K562 (cell line): ENCODE data around the gene EIF1B. TPM values are rescaled to one million over a fixed set of nuclear protein-coding genes. Genes with fewer than 3 reads are reported as not detected.

Source experiments
- ATAC-seq: fragments of 200-7000 bp; cut with Tn5 transposase; 3 replicates; pipeline ENCODE4 v1.9.1; 2020; ENCODE audit warnings: moderate library complexity
- BruUV-seq: library from RNA; stranded (reverse); fragments of 400-500 nt; replicated peaks from 2 replicates; lab custom pipeline; 2021; lab: Mats Ljungman, UMichigan
- CTCF ChIA-PET: fragments of 300-600 bp; formaldehyde crosslinking; extraction: SDS; loops from one replicate; lab custom pipeline; 2021; ENCODE audit warnings: low intra/inter-chr PET ratio; lab: Yijun Ruan, JAX
- POLR2A ChIA-PET: fragments of 300-600, 350-650 bp; sonication (Branson Sonifier 250); formaldehyde crosslinking; extraction: SDS; loops from one replicate; lab custom pipeline; 2021; ENCODE audit warnings: antibody characterized with exemption, inconsistent platforms; lab: Yijun Ruan, JAX
- DNase-seq, 4 experiments: peaks; one replicate each; pipeline versions ENCODE4 v3.0.0 to v3.0.0-alpha.2; 2011 to 2018; ENCODE audit warnings: low spot score in 3 of 4, mixed read lengths in 3 of 4; ENCODE audit errors: extremely low read depth in 1 of 4
- FAIRE-seq: peaks from 2 replicates; lab custom pipeline; 2011; peaks lifted over from hg19 to GRCh38; lab: Jason Lieb, UNC
- H2AFZ ChIP-seq: 2 replicates; pipeline ENCODE4 v1.6.0; 2011; ENCODE audit warnings: low read depth, low read length, control low read depth, inconsistent platforms
- H3K27ac ChIP-seq: fragments of 200-600 bp; 3 replicates; pipeline ENCODE4 v1.8.0; 2011; ENCODE audit warnings: low read depth, mild to moderate bottlenecking, control low read depth, inconsistent platforms, low read length, moderate library complexity, mixed read lengths; ENCODE audit errors: extremely low read depth
- H3K27me3 ChIP-seq, 2 experiments: fragments of 300-600 bp in 1 of 2; 2 replicates in 1 of 2; 3 replicates in 1 of 2; pipeline versions ENCODE4 v1.6.0 to v1.8.0; 2011; ENCODE audit warnings: inconsistent platforms in 2 of 2, low read length in 2 of 2, mild to moderate bottlenecking in 1 of 2, mixed read lengths in 1 of 2, moderate library complexity in 1 of 2; ENCODE audit not compliant: control insufficient read depth in 2 of 2, insufficient read depth in 2 of 2
- H3K36me3 ChIP-seq: fragments of 300-600 bp; 3 replicates; pipeline ENCODE4 v1.8.0; 2011; ENCODE audit warnings: mild to moderate bottlenecking, low read length, inconsistent platforms; ENCODE audit not compliant: control insufficient read depth, insufficient read depth
- H3K4me1 ChIP-seq, 2 experiments: fragments of 200-600 bp in 1 of 2; replicated peaks in 1 of 2; 2 replicates in 1 of 2; 3 replicates in 1 of 2; pipeline versions ENCODE4 v1.5.1 to v1.8.0; 2011; ENCODE audit warnings: inconsistent platforms in 2 of 2, low read length in 2 of 2, mild to moderate bottlenecking in 1 of 2, mixed read lengths in 1 of 2, moderate library complexity in 1 of 2; ENCODE audit not compliant: control insufficient read depth in 2 of 2, insufficient read depth in 2 of 2
- H3K4me2 ChIP-seq: 2 replicates; pipeline ENCODE4 v1.6.1; 2011; ENCODE audit warnings: low read length, control low read depth, inconsistent platforms, mixed read lengths; ENCODE audit not compliant: insufficient read depth
- H3K4me3 ChIP-seq: fragments of 200-600 bp; sonication (generic), shearing (Covaris generic); 2 replicates; pipeline ENCODE4 v1.5.1; 2016; ENCODE audit warnings: control low read depth, inconsistent platforms
- H3K79me2 ChIP-seq: fragments of 200-600 bp; 3 replicates; pipeline ENCODE4 v1.8.0; 2011; ENCODE audit warnings: low read length, inconsistent platforms; ENCODE audit not compliant: control insufficient read depth, insufficient read depth
- H3K9ac ChIP-seq, 2 experiments: 2 replicates each; pipeline versions ENCODE4 v1.6.0 to v1.6.1; 2011; ENCODE audit warnings: low read depth in 2 of 2, low read length in 2 of 2, control low read depth in 1 of 2, inconsistent platforms in 1 of 2, mild to moderate bottlenecking in 1 of 2, mixed read lengths in 1 of 2; ENCODE audit not compliant: insufficient read depth in 1 of 2
- H3K9me1 ChIP-seq: one replicate; pipeline ENCODE4 v1.6.0; 2011; ENCODE audit warnings: inconsistent platforms, mild to moderate bottlenecking, low read length, moderate library complexity; ENCODE audit not compliant: control insufficient read depth, insufficient read depth
- H3K9me3 ChIP-seq: replicated peaks from 2 replicates; pipeline ENCODE4 v1.5.1; 2011; ENCODE audit warnings: low read depth, low read length, inconsistent platforms; ENCODE audit not compliant: control insufficient read depth, insufficient read depth
- H4K20me1 ChIP-seq: replicated peaks from 2 replicates; pipeline ENCODE4 v1.6.1; 2011; ENCODE audit warnings: low read length, inconsistent platforms, mixed read lengths; ENCODE audit not compliant: control insufficient read depth, insufficient read depth
- ARID2 ChIP-seq: fragments of 450-650 bp; IDR thresholded peaks from 2 replicates; pipeline ENCODE4 v1.6.1; 2017; ENCODE audit warnings: antibody characterized with exemption, mild to moderate bottlenecking
- ATF3 ChIP-seq, 2 experiments: fragments of 450-650 bp in 1 of 2; sonication (generic) in 1 of 2; formaldehyde crosslinking in 1 of 2; IDR thresholded peaks in 1 of 2; conservative IDR thresholded peaks in 1 of 2; 2 replicates each; pipeline versions ENCODE4 v1.6.1 to v1.8.1; 2016 to 2023; ENCODE audit warnings: mild to moderate bottlenecking in 2 of 2, moderate library complexity in 2 of 2, inconsistent platforms in 1 of 2, missing genetic modification reagents in 1 of 2
- ATF7 ChIP-seq: fragments of 450-650 bp; IDR thresholded peaks from 2 replicates; pipeline ENCODE4 v1.7.1; 2014; ENCODE audit warnings: mild to moderate bottlenecking, moderate library complexity
- CEBPG ChIP-seq, 3 experiments: fragments of 200-800 bp in 1 of 3; sonication (Bioruptor generic) in 1 of 3; sonication (generic) in 1 of 3; formaldehyde crosslinking in 1 of 3; IDR thresholded peaks in 2 of 3; conservative IDR thresholded peaks in 1 of 3; 2 replicates each; pipeline versions ENCODE4 v1.6.1 to v1.8.0; 2016 to 2022; ENCODE audit warnings: missing compliant biosample characterization in 2 of 3, missing genetic modification characterization in 2 of 3, mild to moderate bottlenecking in 1 of 3, missing genetic modification reagents in 1 of 3
- CTBP1 ChIP-seq: fragments of 450-650 bp; IDR thresholded peaks from 2 replicates; pipeline ENCODE4 v1.6.1; 2016; ENCODE audit warnings: borderline replicate concordance
- ESRRB ChIP-seq: fragments of 250-450 bp; sonication (Bioruptor Pico); IDR thresholded peaks from 2 replicates; pipeline ENCODE4 v1.5.0; 2020; ENCODE audit warnings: mild to moderate bottlenecking, moderate library complexity, borderline replicate concordance
- FOXP1 ChIP-seq: sonication (generic); formaldehyde crosslinking; IDR thresholded peaks from 2 replicates; pipeline ENCODE4 v1.8.0; 2022; ENCODE audit warnings: mild to moderate bottlenecking, missing genetic modification reagents
- IFI16 ChIP-seq: fragments of 250-450 bp; sonication (Bioruptor Pico); IDR thresholded peaks from 2 replicates; pipeline ENCODE4 v2.1.2; 2022; ENCODE audit warnings: mild to moderate bottlenecking, inconsistent platforms
- POLR2H ChIP-seq: IDR thresholded peaks from 2 replicates; pipeline ENCODE4 v1.6.1; 2016; ENCODE audit warnings: missing genetic modification characterization, low read depth, mild to moderate bottlenecking, control low read depth, missing compliant biosample characterization, moderate library complexity
- RCOR1 ChIP-seq, 2 experiments: IDR thresholded peaks; 2 replicates each; pipeline ENCODE4 v1.6.1; 2012; ENCODE audit warnings: low read depth in 2 of 2, low read length in 2 of 2, borderline replicate concordance in 1 of 2, improper control_type of control experiment in 1 of 2
- SMARCE1 ChIP-seq: fragments of 450-650 bp; IDR thresholded peaks from 2 replicates; pipeline ENCODE4 v1.7.1; 2016; ENCODE audit warnings: mild to moderate bottlenecking
- TFAM ChIP-seq: fragments of 250-450 bp; sonication (Bioruptor Pico); conservative IDR thresholded peaks from 2 replicates; pipeline ENCODE4 v1.5.0; 2021; ENCODE audit warnings: mild to moderate bottlenecking, moderate library complexity
- XRCC3 ChIP-seq: fragments of 450-650 bp; IDR thresholded peaks from 2 replicates; pipeline ENCODE4 v1.6.1; 2017; ENCODE audit warnings: mild to moderate bottlenecking, moderate library complexity
- ZEB2 ChIP-seq: fragments of 450-650 bp; IDR thresholded peaks from 2 replicates; pipeline ENCODE4 v1.6.1; 2016
- ZNF354B ChIP-seq: fragments of 250-450 bp; sonication (Bioruptor Pico); IDR thresholded peaks from 2 replicates; pipeline ENCODE4 v1.4.0; 2020
- ZNF384 ChIP-seq: IDR thresholded peaks from 2 replicates; pipeline ENCODE4 v1.6.1; 2012; ENCODE audit warnings: low read depth, low read length, improper control_type of control experiment
- ZNF551 ChIP-seq: fragments of 250-450 bp; sonication (Bioruptor Pico); IDR thresholded peaks from 2 replicates; pipeline ENCODE4 v1.5.0; 2021; ENCODE audit warnings: mild to moderate bottlenecking, moderate library complexity
- ZNF583 ChIP-seq: fragments of 250-450 bp; sonication (Bioruptor Pico); IDR thresholded peaks from 2 replicates; pipeline ENCODE4 v1.4.0; 2020
- WGBS: fragments of 100-300 bp; shearing (Covaris generic); methylation state at CpG from one replicate; pipeline ENCODE4 v1.1.6; 2016; ENCODE audit warnings: low coverage, mixed read lengths; ENCODE audit not compliant: insufficient coverage; ENCODE audit errors: missing lambda C conversion rate; 5-methylcytosine and 5-hydroxymethylcytosine counted together
- in situ Hi-C: fragments of 300-500 bp; cut with MboI; formaldehyde crosslinking; loops from 4 replicates; pipeline ENCODE4 v1.15.0; 2018; ENCODE audit warnings: inconsistent platforms, mixed read lengths
- intact Hi-C: fragments of 100-400 bp; cut with micrococcal nuclease; formaldehyde crosslinking; loops from 2 replicates; pipeline ENCODE4 v1.14.2; 2022
- polyA plus RNA-seq, 8 experiments: library from polyadenylated mRNA; depleted of rRNA in 4 of 8; stranded (reverse) in 5 of 8; unstranded in 3 of 8; fragments of >200 nt; fragmentation: Nextera tagmentation in 2 of 8; fragmentation: Illumina TruSeq in 1 of 8; extraction: Ambion mirVana in 2 of 8; extraction: Trizol in 1 of 8; gene quantifications; 2 replicates each; pipeline versions ENCODE4 v1.2.1 to v1.2.3, GENCODE V29; 2011 to 2014; ENCODE audit warnings: inconsistent platforms in 1 of 8, missing spikeins in 1 of 8
- total RNA-seq, 7 experiments: library from RNA; depleted of rRNA in 6 of 7; stranded (reverse); fragments of >200 nt in 6 of 7; fragmentation: Illumina TruSeq in 2 of 7; extraction: Trizol in 2 of 7; gene quantifications; 2 replicates each; pipeline versions ENCODE4 v1.2.1 to v1.2.3, GENCODE V29; 2011 to 2021; ENCODE audit warnings: low replicate concordance in 1 of 7
- TF ChIP-seq, protein P1 (sequence below), 2 experiments: fragments of 450-650 bp; IDR thresholded peaks; 2 replicates each; pipeline ENCODE4 v1.6.1; 2016

The EIF1B gene
- total and polyA plus RNA-seq, 9 of the 15 experiments (the other 6 are each of a cell fraction or from before 2014, with no cell fraction given), result 18.1 to 184 (median 78.9) TPM

DNA sequence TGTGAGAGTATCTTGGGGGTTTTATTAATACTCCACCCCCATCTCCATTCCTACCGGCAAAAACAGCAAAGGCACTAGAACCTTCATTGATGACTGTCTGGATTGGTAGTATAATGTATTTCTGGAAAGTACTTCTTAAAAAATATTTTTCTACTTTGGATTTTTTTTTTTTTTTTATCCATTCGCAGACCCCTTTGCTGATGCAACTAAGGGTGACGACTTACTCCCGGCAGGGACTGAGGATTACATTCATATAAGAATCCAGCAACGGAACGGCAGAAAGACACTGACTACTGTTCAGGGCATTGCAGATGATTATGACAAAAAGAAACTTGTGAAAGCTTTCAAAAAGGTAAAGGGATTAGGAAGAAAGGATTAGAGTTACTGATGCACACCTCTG is 1.2 kb downstream of the EIF1B start:
- 0 out of 2 replicates have a peak overlapping the region, but pooled peaks have one; percentile 90 for H2AFZ ChIP-seq
- H3K79me2 ChIP-seq, result peaks cover 37% of the 10 kb centered on the region
- peak overlapping the region in 1 of 2 experiments; percentile 96; a peak in 3 of 4 replicates for H3K9ac ChIP-seq
- ChIA-PET CTCF (no interaction called here), POLR2A (interaction anchor here (0.6 to 4.0 kb wide), 6 partner anchors 10 to 838 kb away, joined by 3 to 17 read pairs (median 3); no protein-coding TSS in a partner anchor)
- in situ Hi-C loops, result no loop called here
- peak; percentile 12; the same call in 2 of the 3 replicates for ATAC-seq
- peaks cover 8 to 41% of the 10 kb centered on the region in 2 experiments for H3K4me1 ChIP-seq
- intact Hi-C loops, result loop anchor here (5.0 to 10.0 kb wide), 5 partner anchors 68 to 766 kb away; no protein-coding TSS in a partner anchor
- no peaks in the 10 kb centered on the region for H3K9me1 ChIP-seq
- H4K20me1 ChIP-seq, result peaks cover 3% of the 10 kb centered on the region; the same call in 1 of the 2 replicates
- WGBS, result 2% methylated on average over 6 of the region's 6 CpGs
- no TSS peak for BruUV-seq
- FAIRE-seq, result no peak
- peaks cover 41% of the 10 kb centered on the region for H3K36me3 ChIP-seq
- H3K27me3 ChIP-seq, result no peaks in the 10 kb centered on the region
- peak in 1 of 4 experiments; percentile 55 for DNase-seq
- peak overlapping the region; percentile 91 for H3K4me3 ChIP-seq
- peak overlapping the region; percentile 89 for H3K4me2 ChIP-seq
- H3K27ac ChIP-seq, result peak overlapping the region; percentile 96
- no peaks in the 10 kb centered on the region for H3K9me3 ChIP-seq
- peak; percentile 39 for TF ChIP-seq POLR2H (tag)
- TF ChIP-seq ESRRB (CRISPR knock-in tag), result no peak
- TF ChIP-seq CEBPG (CRISPR knock-in tag; IDR thresholded peaks at IDR 0.05), result peak; percentile 87
- TF ChIP-seq CEBPG (tag; conservative IDR thresholded peaks at IDR 0.05 in 1 of 2, IDR thresholded peaks at IDR 0.05 in 1 of 2), result peak; percentile 65 to 75
- TF ChIP-seq ATF7, result peak; percentile 24; the same call in 1 of the 2 replicates
- TF ChIP-seq ZNF384, result peak; percentile 68
- TF ChIP-seq ZNF354B, result no peak
- peak; percentile 86 for TF ChIP-seq ATF3 (IDR thresholded peaks at IDR 0.05)
- TF ChIP-seq ATF3 (CRISPR knock-in tag; conservative IDR thresholded peaks at IDR 0.05), result no peak
- TF ChIP-seq ARID2, result peak; percentile 32; the same call in 1 of the 2 replicates
- TF ChIP-seq, protein P1, sequence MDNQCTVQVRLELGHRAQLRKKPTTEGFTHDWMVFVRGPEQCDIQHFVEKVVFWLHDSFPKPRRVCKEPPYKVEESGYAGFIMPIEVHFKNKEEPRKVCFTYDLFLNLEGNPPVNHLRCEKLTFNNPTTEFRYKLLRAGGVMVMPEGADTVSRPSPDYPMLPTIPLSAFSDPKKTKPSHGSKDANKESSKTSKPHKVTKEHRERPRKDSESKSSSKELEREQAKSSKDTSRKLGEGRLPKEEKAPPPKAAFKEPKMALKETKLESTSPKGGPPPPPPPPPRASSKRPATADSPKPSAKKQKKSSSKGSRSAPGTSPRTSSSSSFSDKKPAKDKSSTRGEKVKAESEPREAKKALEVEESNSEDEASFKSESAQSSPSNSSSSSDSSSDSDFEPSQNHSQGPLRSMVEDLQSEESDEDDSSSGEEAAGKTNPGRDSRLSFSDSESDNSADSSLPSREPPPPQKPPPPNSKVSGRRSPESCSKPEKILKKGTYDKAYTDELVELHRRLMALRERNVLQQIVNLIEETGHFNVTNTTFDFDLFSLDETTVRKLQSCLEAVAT (IDR thresholded peaks at IDR 0.05), result peak in 1 of 2 experiments; percentile 24; a peak in 1 of 4 replicates
- no peak for TF ChIP-seq SMARCE1
- 0 out of 4 replicates have a peak, but pooled peaks of 1 of the 2 experiments have one; percentile 13 for TF ChIP-seq RCOR1 (IDR thresholded peaks at IDR 0.05; ENCODE audit: borderline replicate concordance in 1 of 2, low read depth in 2 of 2, low read length in 2 of 2)
- no peak for TF ChIP-seq ZNF583
- TF ChIP-seq TFAM (CRISPR knock-in tag), result no peak
- no peak for TF ChIP-seq FOXP1 (CRISPR knock-in tag)
- TF ChIP-seq IFI16, result no peak
- 0 out of 2 replicates have a peak, but pooled peaks have one; percentile 20 for TF ChIP-seq ZEB2
- no peak for TF ChIP-seq XRCC3
- no peak for TF ChIP-seq CTBP1
- no peak for TF ChIP-seq ZNF551
